Right lobe of liver (tissue), 6 donors: ENCODE measurements around the gene AKR1C2. TPM values are rescaled to one million over a fixed set of nuclear protein-coding genes. Genes with fewer than 3 reads are reported as not detected.
A peak's percentile ranks its signal among the peaks of the same experiment; 100 is the strongest.
"Not testable (repeated sequence)": the region's sequence is repeated elsewhere in the genome, so short reads cannot be mapped to it uniquely, and the experiment has no call there.

Experiments
- ATAC-seq, 4 donors: fragments of 200-7000 bp; cut with Tn5 transposase; one replicate each; pipeline ENCODE4 v1.9.1; 2020; ENCODE audit warnings: mild to moderate bottlenecking in 4 of 4, moderate library complexity in 4 of 4
- DNase-seq, 3 donors: peaks; one replicate each; pipeline ENCODE4 v3.0.0-alpha.2; 2020
- H3K27ac ChIP-seq, 3 donors: fragments of 200-600 bp; one replicate each; pipeline ENCODE4 v1.8.0; 2022
- H3K27me3 ChIP-seq, 2 donors: fragments of 200-600 bp; one replicate each; pipeline ENCODE4 v1.8.0; 2022
- H3K36me3 ChIP-seq, 4 donors: fragments of 200-600 bp; sonication (generic) in 1 of 4; one replicate each; pipeline versions ENCODE4 v1.5.1 to v1.8.0; 2017 to 2022; ENCODE audit warnings: control low read depth in 1 of 4
- H3K4me1 ChIP-seq, 4 donors: fragments of 200-600 bp; sonication (generic) in 1 of 4; one replicate each; pipeline versions ENCODE4 v1.5.1 to v1.8.0; 2017 to 2022; ENCODE audit warnings: control low read depth in 1 of 4
- H3K4me3 ChIP-seq, 3 donors: fragments of 200-600 bp; one replicate each; pipeline ENCODE4 v1.8.0; 2022
- H3K9me3 ChIP-seq, 4 donors: fragments of 200-600 bp; sonication (generic) in 1 of 4; one replicate each; pipeline versions ENCODE4 v1.5.1 to v1.8.0; 2017 to 2022; ENCODE audit warnings: control low read depth in 1 of 4
- POLR2A ChIP-seq: fragments of 450-650 bp; IDR thresholded peaks from one replicate; pipeline ENCODE4 v1.6.1; 2017; ENCODE audit warnings: antibody characterized with exemption, mild to moderate bottlenecking
- WGBS: methylation state at CpG from one replicate; pipeline ENCODE4 v1.1.6; 2018; ENCODE audit warnings: low coverage, low lambda C conversion rate; ENCODE audit not compliant: insufficient coverage; ENCODE audit errors: missing lambda C conversion rate; 5-methylcytosine and 5-hydroxymethylcytosine counted together
- intact Hi-C, 2 donors: fragments of 100-400 bp; cut with DNase I; formaldehyde crosslinking; loops; one replicate each; pipeline versions ENCODE4 v1.11.2 to v1.14.1; 2022
- total RNA-seq, 6 experiments: library from RNA; depleted of rRNA in 2 of 6; stranded (reverse); fragments of >200 nt in 2 of 6; fragmentation: NEBNext Ultra II Directional in 3 of 6; extraction: Animal tissue kit (Norgen Biotek cat#: 25700) in 3 of 6; gene quantifications; one replicate each; pipeline versions ENCODE4 v1.1.0 to v1.2.4, GENCODE V29; 2016 to 2023
- TF ChIP-seq, protein P1 (sequence below), 4 donors: fragments of 200-600 bp in 3 of 4; fragments of 450-650 bp in 1 of 4; IDR thresholded peaks; one replicate each; pipeline versions ENCODE4 v1.5.1 to v1.8.0; 2016 to 2022; ENCODE audit warnings: antibody characterized with exemption in 4 of 4, mild to moderate bottlenecking in 2 of 4
- donor health status: DM: no; HTN: yes; CAD: no.
- donor health status: DM: no; HTN: no; CAD: no.
- donor health status: DM: no; HTN: no; CAD: no.
- donor health status: DM: no; HTN: yes; CAD: no.
- donor health status: DM: no; HTN: yes; CAD: no.

The AKR1C2 gene
- total RNA-seq, 6 experiments from 2014 or later, result 203 to 2,018 (median 421) TPM

DNA sequence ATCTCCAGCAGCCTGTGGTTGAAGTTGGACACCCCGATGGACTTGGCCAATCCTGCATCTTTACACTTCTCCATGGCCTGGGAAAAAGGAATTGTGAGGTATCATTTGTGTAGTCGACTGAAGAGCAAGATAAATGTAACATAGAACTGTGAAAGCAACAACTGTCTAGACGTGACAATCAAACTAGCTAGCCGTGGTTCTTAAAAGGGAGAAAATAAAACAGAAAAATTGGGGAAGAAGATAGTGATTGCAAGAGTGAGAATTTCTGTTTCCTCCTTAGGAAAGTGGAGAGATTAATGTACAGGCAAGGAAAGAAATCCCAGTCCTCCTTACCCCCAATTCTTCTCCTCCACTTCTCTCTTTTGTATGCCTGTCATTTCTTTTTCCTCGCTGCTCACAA lies 5.0 kb downstream of the AKR1C2 start:
- DNase-seq (no peak), ATAC-seq (no peak)
- Histone ChIP-seq H3K4me1 (peaks cover 0 to 5% (median 0%) of the 10 kb centered on the region in 4 donors), H3K4me3 (no peak overlapping the region), H3K36me3 (peaks cover 0 to 46% (median 0%) of the 10 kb centered on the region in 4 donors), H3K27ac (no peak overlapping the region), H3K27me3 (no peaks in the 10 kb centered on the region), H3K9me3 (no peaks in the 10 kb centered on the region)
- intact Hi-C loops, result no loop called here
- WGBS, result 83% methylated on average over 5 of the region's 5 CpGs
- TF ChIP-seq POLR2A, result no peak
- TF ChIP-seq, protein P1, sequence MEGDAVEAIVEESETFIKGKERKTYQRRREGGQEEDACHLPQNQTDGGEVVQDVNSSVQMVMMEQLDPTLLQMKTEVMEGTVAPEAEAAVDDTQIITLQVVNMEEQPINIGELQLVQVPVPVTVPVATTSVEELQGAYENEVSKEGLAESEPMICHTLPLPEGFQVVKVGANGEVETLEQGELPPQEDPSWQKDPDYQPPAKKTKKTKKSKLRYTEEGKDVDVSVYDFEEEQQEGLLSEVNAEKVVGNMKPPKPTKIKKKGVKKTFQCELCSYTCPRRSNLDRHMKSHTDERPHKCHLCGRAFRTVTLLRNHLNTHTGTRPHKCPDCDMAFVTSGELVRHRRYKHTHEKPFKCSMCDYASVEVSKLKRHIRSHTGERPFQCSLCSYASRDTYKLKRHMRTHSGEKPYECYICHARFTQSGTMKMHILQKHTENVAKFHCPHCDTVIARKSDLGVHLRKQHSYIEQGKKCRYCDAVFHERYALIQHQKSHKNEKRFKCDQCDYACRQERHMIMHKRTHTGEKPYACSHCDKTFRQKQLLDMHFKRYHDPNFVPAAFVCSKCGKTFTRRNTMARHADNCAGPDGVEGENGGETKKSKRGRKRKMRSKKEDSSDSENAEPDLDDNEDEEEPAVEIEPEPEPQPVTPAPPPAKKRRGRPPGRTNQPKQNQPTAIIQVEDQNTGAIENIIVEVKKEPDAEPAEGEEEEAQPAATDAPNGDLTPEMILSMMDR (IDR thresholded peaks at IDR 0.05), result no peak

GRCh38 chr10:4994260-4994659 lies 9.4 kb downstream of the AKR1C2 start:
- H3K27me3 ChIP-seq, H3K4me3 ChIP-seq, H3K4me1 ChIP-seq, DNase-seq, H3K27ac ChIP-seq, H3K9me3 ChIP-seq, intact Hi-C loops: not testable (repeated sequence)
- peaks cover 0 to 51% (median 9%) of the 10 kb centered on the region in 4 donors for H3K36me3 ChIP-seq
- ATAC-seq, result peak; percentile 13 to 43 (median 20)

- intact Hi-C loops, H3K9me3 ChIP-seq, H3K4me3 ChIP-seq, ATAC-seq, H3K27ac ChIP-seq, DNase-seq, H3K4me1 ChIP-seq, H3K27me3 ChIP-seq: not testable (repeated sequence)
- 92% methylated on average over 10 of the region's 10 CpGs for WGBS
- peaks cover 0 to 43% (median 9%) of the 10 kb centered on the region in 4 donors for H3K36me3 ChIP-seq
Observed at GRCh38 chr10:4992564-4992963, 11.1 kb downstream of the AKR1C2 start.

GRCh38 chr10:4991463-4991862 lies 12.2 kb downstream of the AKR1C2 start:
- H3K4me1 ChIP-seq, intact Hi-C loops, H3K9me3 ChIP-seq, DNase-seq, H3K4me3 ChIP-seq, H3K27me3 ChIP-seq: not testable (repeated sequence)
- Histone ChIP-seq H3K36me3 (peaks cover 0 to 41% (median 9%) of the 10 kb centered on the region in 4 donors), H3K27ac (peak overlapping the region in 1 of 3 donors; percentile 19)
- peak in 3 of 4 donors; percentile 20 to 56 (median 52) for ATAC-seq
- 64% methylated on average over 2 of the region's 6 CpGs for WGBS

DNA sequence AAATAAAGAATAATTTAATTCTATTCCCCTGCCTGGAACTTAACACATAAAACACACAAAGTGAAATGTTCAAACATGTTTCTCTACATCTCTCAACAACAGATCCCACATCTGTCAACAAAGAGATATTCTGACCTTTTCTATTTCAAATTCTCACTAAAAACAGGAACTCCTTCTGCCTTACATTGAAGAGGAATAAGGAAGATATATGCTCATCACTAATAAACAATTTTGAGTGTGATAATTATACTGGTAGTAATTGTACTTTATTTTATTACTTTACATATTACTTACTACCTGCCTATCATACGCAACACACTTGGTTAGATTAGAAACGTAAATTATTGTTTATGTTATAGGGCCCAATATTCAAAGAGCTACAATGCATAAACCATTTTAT lies 13.4 kb downstream of the AKR1C2 start:
- Histone ChIP-seq H3K4me3 (no peak overlapping the region), H3K27me3 (no peaks in the 10 kb centered on the region), H3K36me3 (peaks cover 0 to 39% (median 9%) of the 10 kb centered on the region in 4 donors), H3K9me3 (no peaks in the 10 kb centered on the region), H3K4me1 (no peaks in the 10 kb centered on the region), H3K27ac (no peak overlapping the region)
- no peak for TF ChIP-seq POLR2A
- TF ChIP-seq, protein P1 (IDR thresholded peaks at IDR 0.05), result no peak
- intact Hi-C loops, result no loop called here
- 93% methylated on average over 2 of the region's 2 CpGs for WGBS
- ATAC-seq, result no peak
- no peak for DNase-seq

- peaks cover 0 to 27% (median 9%) of the 10 kb centered on the region in 4 donors for H3K36me3 ChIP-seq
- H3K4me1 ChIP-seq, DNase-seq, intact Hi-C loops, H3K27ac ChIP-seq, H3K27me3 ChIP-seq, ATAC-seq, H3K4me3 ChIP-seq, H3K9me3 ChIP-seq: not testable (repeated sequence)
- 89% methylated on average over 6 of the region's 6 CpGs for WGBS
Observed at GRCh38 chr10:4988000-4988641, 15.5 kb downstream of the AKR1C2 start.
